ENCODE results near the gene TMEM119. TPM values are rescaled to one million over a fixed set of nuclear protein-coding genes. Genes with fewer than 3 reads are reported as not detected.

The TMEM119 gene
- total and polyA plus RNA-seq, 2 of the 13 experiments (the other 11 are each of a cell fraction or from before 2014, with no cell fraction given): not detected

DNA sequence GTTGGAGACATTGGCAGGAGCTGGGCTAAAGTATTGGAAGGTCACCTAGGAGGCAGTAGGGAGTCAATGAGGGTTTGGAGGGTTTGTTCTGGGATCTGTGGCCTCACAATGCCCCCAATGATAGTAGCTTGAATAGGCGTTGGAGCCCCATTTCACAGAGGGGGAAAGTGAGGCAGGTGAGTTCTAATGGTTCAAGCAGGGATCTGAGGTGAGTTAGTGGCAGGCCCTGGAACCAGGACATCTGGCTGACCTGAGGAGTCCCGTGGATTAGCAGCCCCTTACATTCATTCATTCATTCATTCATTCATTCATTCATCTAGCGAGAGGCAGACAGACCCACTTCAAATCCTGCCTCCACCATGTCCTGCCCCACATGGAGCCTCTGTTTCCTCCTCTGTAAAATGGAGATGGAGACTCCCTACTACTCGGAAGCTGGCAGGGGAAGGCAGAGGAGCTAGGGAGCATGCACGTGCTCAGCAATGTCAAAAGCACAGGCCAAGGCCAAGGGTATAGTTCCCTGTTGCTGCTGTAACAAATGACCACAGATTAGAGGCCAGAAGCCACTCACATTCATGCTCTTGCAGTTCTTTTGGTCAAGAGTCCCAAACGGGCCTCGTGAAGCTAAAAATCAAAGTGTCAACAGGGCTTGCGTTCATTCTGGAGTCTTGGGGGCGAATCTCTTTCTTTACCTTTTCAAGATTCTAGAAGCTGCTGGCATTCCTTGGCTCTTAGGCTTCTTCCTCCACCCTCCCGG, 2.2 kb upstream of the TMEM119 start:
- no peak for ATAC-seq

DNA sequence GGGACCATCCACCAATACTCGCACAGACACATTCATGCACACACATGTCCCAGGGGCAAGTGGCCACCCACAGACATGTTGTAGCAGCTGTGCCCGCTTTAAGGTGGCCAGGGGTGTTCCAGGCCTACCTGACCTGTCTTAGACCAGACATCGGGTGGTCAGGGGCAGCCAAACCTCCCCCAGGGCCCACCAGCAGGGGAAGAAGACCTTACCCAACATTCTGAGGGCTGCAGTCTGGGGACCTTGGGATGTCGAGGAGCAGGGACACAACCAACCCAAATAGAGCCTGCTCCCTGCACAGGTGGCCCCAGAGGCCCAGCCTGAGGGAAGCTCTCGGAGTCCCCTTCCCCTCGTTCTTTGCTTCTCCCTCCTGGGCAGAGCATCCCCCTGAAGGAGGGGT, 1.7 kb upstream of the TMEM119 start:
- H3K4me2 ChIP-seq (ENCODE audit: low read depth, low read length): no peak overlapping the region
- in situ Hi-C loops (cut with HindIII; ENCODE audit: extremely low pct_ligation_motif_present, low pct_unique_long_range_greater_than_20kb) (no loop called here), intact Hi-C loops (cut with micrococcal nuclease; ENCODE audit: unreplicated experiment) (no loop called here)
- H3K4me1 ChIP-seq (ENCODE audit: insufficient read depth, low read length): no peaks in the 10 kb centered on the region
- H3K36me3 ChIP-seq (replicated peaks in 1 of 2; ENCODE audit: control insufficient read depth in 1 of 2, insufficient read depth in 2 of 2, low read length in 2 of 2): no peaks in the 10 kb centered on the region
- no peak overlapping the region for H3K9ac ChIP-seq (ENCODE audit: insufficient read depth, low read depth, low read length)
- ChIA-PET CTCF (ENCODE audit: low intra/inter-chr PET ratio, low total read pairs) (no interaction called here), POLR2A (no interaction called here)
- BruUV-seq (replicated peaks): no TSS peak
- no peak for ATAC-seq
- 10% methylated on average over 3 of the region's 6 CpGs for WGBS (ENCODE audit: low lambda C conversion rate)
- no peaks in the 10 kb centered on the region for H4K20me1 ChIP-seq (ENCODE audit: insufficient read depth, low read length)
- no peak overlapping the region for H2AFZ ChIP-seq (ENCODE audit: low read length)
- peaks cover 8 to 19% of the 10 kb centered on the region in 2 experiments; a peak in 2 of 5 replicates for H3K27me3 ChIP-seq (ENCODE audit: control insufficient read depth in 1 of 2, insufficient read depth in 2 of 2, low read length in 2 of 2)
- no peak overlapping the region for H3K27ac ChIP-seq (ENCODE audit: extremely low read length, insufficient read depth, low read length)
- H3K9me3 ChIP-seq (ENCODE audit: low read length): no peaks in the 10 kb centered on the region
- no peak for DNase-seq (ENCODE audit: low spot score)
- no peaks in the 10 kb centered on the region for H3K79me2 ChIP-seq (ENCODE audit: insufficient read depth, low read length)
- no peak for FAIRE-seq
- no peak overlapping the region for H3K4me3 ChIP-seq (replicated peaks in 1 of 3; ENCODE audit: insufficient read depth in 1 of 3, low read depth in 2 of 3, low read length in 3 of 3)
- TF ChIP-seq ZNF7 (CRISPR knock-in tag; IDR thresholded peaks at IDR 0.05) (no peak), ZFAT (CRISPR knock-in tag; conservative IDR thresholded peaks at IDR 0.05) (no peak), ASH2L (IDR thresholded peaks at IDR 0.05; ENCODE audit: insufficient read length, low read depth, low read length) (no peak), ZFP36L2 (CRISPR knock-in tag; IDR thresholded peaks at IDR 0.05) (no peak), ZNF891 (CRISPR knock-in tag; IDR thresholded peaks at IDR 0.05) (no peak)
- TF ChIP-seq, protein P1, sequence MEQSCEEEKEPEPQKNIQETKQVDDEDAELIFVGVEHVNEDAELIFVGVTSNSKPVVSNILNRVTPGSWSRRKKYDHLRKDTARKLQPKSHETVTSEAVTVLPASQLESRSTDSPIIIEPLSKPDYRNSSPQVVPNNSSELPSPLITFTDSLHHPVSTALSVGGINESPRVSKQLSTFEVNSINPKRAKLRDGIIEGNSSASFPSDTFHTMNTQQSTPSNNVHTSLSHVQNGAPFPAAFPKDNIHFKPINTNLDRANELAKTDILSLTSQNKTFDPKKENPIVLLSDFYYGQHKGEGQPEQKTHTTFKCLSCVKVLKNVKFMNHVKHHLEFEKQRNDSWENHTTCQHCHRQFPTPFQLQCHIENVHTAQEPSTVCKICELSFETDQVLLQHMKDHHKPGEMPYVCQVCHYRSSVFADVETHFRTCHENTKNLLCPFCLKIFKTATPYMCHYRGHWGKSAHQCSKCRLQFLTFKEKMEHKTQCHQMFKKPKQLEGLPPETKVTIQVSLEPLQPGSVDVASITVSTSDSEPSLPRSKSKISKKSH (CRISPR knock-in tag; IDR thresholded peaks at IDR 0.05; ENCODE audit: borderline replicate concordance): no peak
- TF ChIP-seq, protein P2, sequence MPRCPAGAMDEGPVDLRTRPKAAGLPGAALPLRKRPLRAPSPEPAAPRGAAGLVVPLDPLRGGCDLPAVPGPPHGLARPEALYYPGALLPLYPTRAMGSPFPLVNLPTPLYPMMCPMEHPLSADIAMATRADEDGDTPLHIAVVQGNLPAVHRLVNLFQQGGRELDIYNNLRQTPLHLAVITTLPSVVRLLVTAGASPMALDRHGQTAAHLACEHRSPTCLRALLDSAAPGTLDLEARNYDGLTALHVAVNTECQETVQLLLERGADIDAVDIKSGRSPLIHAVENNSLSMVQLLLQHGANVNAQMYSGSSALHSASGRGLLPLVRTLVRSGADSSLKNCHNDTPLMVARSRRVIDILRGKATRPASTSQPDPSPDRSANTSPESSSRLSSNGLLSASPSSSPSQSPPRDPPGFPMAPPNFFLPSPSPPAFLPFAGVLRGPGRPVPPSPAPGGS (CRISPR knock-in tag; IDR thresholded peaks at IDR 0.05): no peak
- TF ChIP-seq, protein P3, sequence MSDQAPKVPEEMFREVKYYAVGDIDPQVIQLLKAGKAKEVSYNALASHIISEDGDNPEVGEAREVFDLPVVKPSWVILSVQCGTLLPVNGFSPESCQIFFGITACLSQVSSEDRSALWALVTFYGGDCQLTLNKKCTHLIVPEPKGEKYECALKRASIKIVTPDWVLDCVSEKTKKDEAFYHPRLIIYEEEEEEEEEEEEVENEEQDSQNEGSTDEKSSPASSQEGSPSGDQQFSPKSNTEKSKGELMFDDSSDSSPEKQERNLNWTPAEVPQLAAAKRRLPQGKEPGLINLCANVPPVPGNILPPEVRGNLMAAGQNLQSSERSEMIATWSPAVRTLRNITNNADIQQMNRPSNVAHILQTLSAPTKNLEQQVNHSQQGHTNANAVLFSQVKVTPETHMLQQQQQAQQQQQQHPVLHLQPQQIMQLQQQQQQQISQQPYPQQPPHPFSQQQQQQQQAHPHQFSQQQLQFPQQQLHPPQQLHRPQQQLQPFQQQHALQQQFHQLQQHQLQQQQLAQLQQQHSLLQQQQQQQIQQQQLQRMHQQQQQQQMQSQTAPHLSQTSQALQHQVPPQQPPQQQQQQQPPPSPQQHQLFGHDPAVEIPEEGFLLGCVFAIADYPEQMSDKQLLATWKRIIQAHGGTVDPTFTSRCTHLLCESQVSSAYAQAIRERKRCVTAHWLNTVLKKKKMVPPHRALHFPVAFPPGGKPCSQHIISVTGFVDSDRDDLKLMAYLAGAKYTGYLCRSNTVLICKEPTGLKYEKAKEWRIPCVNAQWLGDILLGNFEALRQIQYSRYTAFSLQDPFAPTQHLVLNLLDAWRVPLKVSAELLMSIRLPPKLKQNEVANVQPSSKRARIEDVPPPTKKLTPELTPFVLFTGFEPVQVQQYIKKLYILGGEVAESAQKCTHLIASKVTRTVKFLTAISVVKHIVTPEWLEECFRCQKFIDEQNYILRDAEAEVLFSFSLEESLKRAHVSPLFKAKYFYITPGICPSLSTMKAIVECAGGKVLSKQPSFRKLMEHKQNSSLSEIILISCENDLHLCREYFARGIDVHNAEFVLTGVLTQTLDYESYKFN (CRISPR knock-in tag; conservative IDR thresholded peaks at IDR 0.05): no peak

More for the DNA sequence above, 2.2 kb upstream of the TMEM119 start:
- Histone ChIP-seq H3K4me3 (replicated peaks in 1 of 3; ENCODE audit: insufficient read depth in 1 of 3, low read depth in 2 of 3, low read length in 3 of 3) (no peak overlapping the region), H4K20me1 (ENCODE audit: insufficient read depth, low read length) (no peaks in the 10 kb centered on the region), H3K79me2 (ENCODE audit: insufficient read depth, low read length) (no peaks in the 10 kb centered on the region), H2AFZ (ENCODE audit: low read length) (no peak overlapping the region), H3K4me2 (ENCODE audit: low read depth, low read length) (no peak overlapping the region), H3K27ac (ENCODE audit: extremely low read length, insufficient read depth, low read length) (no peak overlapping the region), H3K4me1 (ENCODE audit: insufficient read depth, low read length) (peaks cover 2% of the 10 kb centered on the region; the same call in 1 of the 2 replicates), H3K36me3 (replicated peaks in 1 of 2; ENCODE audit: control insufficient read depth in 1 of 2, insufficient read depth in 2 of 2, low read length in 2 of 2) (no peaks in the 10 kb centered on the region), H3K27me3 (ENCODE audit: control insufficient read depth in 1 of 2, insufficient read depth in 2 of 2, low read length in 2 of 2) (peaks cover 8 to 19% of the 10 kb centered on the region in 2 experiments; a peak in 2 of 5 replicates), H3K9me3 (ENCODE audit: low read length) (no peaks in the 10 kb centered on the region), H3K9ac (ENCODE audit: insufficient read depth, low read depth, low read length) (no peak overlapping the region)
- CTCF ChIA-PET (ENCODE audit: low intra/inter-chr PET ratio, low total read pairs): no interaction called here
- 35% methylated on average over 8 of the region's 10 CpGs for WGBS (ENCODE audit: low lambda C conversion rate)
- TF ChIP-seq ZNF12 (CRISPR knock-in tag; IDR thresholded peaks at IDR 0.05) (peak; percentile 97), ZNF629 (CRISPR knock-in tag; conservative IDR thresholded peaks at IDR 0.05) (peak; percentile 88), ZNF3 (CRISPR knock-in tag; IDR thresholded peaks at IDR 0.05) (peak; percentile 96), SMARCC2 (IDR thresholded peaks at IDR 0.05) (no peak), BHLHE40 (IDR thresholded peaks at IDR 0.05; ENCODE audit: low read length) (0 out of 2 replicates have a peak, but pooled peaks have one; percentile 29), ZNF530 (CRISPR knock-in tag; IDR thresholded peaks at IDR 0.05; ENCODE audit: low read depth) (no peak), ZNF569 (CRISPR knock-in tag; IDR thresholded peaks at IDR 0.05; ENCODE audit: borderline replicate concordance) (no peak)
- FAIRE-seq (no peak), DNase-seq (ENCODE audit: low spot score) (no peak)
- in situ Hi-C loops (cut with HindIII; ENCODE audit: extremely low pct_ligation_motif_present, low pct_unique_long_range_greater_than_20kb) (no loop called here), intact Hi-C loops (cut with micrococcal nuclease; ENCODE audit: unreplicated experiment) (no loop called here)
- POLR2A ChIA-PET: interaction anchor here (1.0 kb wide), 1 partner anchor 38 kb away, joined by 3 read pairs; the partner anchor contains the start of gene ISCU
- no TSS peak for BruUV-seq (replicated peaks)
